GM23248 (cell line): ENCODE data around the gene ZKSCAN5. TPM values are rescaled to one million over a fixed set of nuclear protein-coding genes. Genes with fewer than 3 reads are reported as not detected.
"Not testable (repeated sequence)": the region's sequence is repeated elsewhere in the genome, so short reads cannot be mapped to it uniquely, and the experiment has no call there.

Experiments used
- DNase-seq: peaks from one replicate; pipeline ENCODE4 v3.0.0-alpha.2; 2015
- H2AFZ ChIP-seq: fragments of 200-600 bp; sonication (generic); 2 replicates; pipeline ENCODE4 v1.6.1; 2016; ENCODE audit warnings: antibody characterized with exemption
- H3F3A ChIP-seq: fragments of 200-600 bp; sonication (generic); 2 replicates; pipeline ENCODE4 v1.6.1; 2016; ENCODE audit warnings: mild to moderate bottlenecking, antibody characterized with exemption, mixed run types; ENCODE audit not compliant: insufficient read depth
- H3K27ac ChIP-seq: fragments of 200-600 bp; sonication (generic); 2 replicates; pipeline ENCODE4 v1.5.1; 2016; ENCODE audit warnings: mild to moderate bottlenecking
- H3K27me3 ChIP-seq: fragments of 200-600 bp; sonication (generic); replicated peaks from 2 replicates; pipeline ENCODE4 v1.6.1; 2016; ENCODE audit warnings: mild to moderate bottlenecking; ENCODE audit not compliant: insufficient read depth
- H3K36me3 ChIP-seq: fragments of 200-600 bp; sonication (generic); 2 replicates; pipeline ENCODE4 v1.6.1; 2016; ENCODE audit warnings: low read depth, mild to moderate bottlenecking
- H3K4me1 ChIP-seq: fragments of 200-600 bp; sonication (generic); 2 replicates; pipeline ENCODE4 v1.6.1; 2016; ENCODE audit warnings: mild to moderate bottlenecking; ENCODE audit not compliant: insufficient read depth
- H3K4me2 ChIP-seq: fragments of 200-600 bp; sonication (generic); one replicate; pipeline ENCODE4 v1.6.1; 2016; ENCODE audit warnings: mild to moderate bottlenecking; ENCODE audit not compliant: unreplicated experiment
- H3K4me3 ChIP-seq: fragments of 200-600 bp; sonication (generic); 2 replicates; pipeline ENCODE4 v1.5.1; 2016; ENCODE audit warnings: mild to moderate bottlenecking
- H3K79me2 ChIP-seq: fragments of 200-600 bp; sonication (generic); 2 replicates; pipeline ENCODE4 v1.6.1; 2016; ENCODE audit warnings: mild to moderate bottlenecking; ENCODE audit not compliant: insufficient read depth
- H3K9ac ChIP-seq: fragments of 200-600 bp; sonication (generic); 2 replicates; pipeline ENCODE4 v1.6.1; 2016; ENCODE audit warnings: mild to moderate bottlenecking
- H3K9me2 ChIP-seq: fragments of 200-600 bp; sonication (generic); 2 replicates; pipeline ENCODE4 v1.6.1; 2016; ENCODE audit warnings: mixed run types, mild to moderate bottlenecking, moderate library complexity; ENCODE audit not compliant: insufficient read depth
- H3K9me3 ChIP-seq: fragments of 200-600 bp; sonication (generic); one replicate; pipeline ENCODE4 v1.6.1; 2017; ENCODE audit warnings: low read depth
- H4K20me1 ChIP-seq: fragments of 200-600 bp; sonication (generic); 2 replicates; pipeline ENCODE4 v1.6.0; 2016; ENCODE audit not compliant: insufficient read depth
- EZH2 ChIP-seq: fragments of 200-600 bp; sonication (generic); IDR thresholded peaks from 2 replicates; pipeline ENCODE4 v1.6.1; 2018; ENCODE audit warnings: antibody characterized with exemption, mild to moderate bottlenecking; ENCODE audit not compliant: insufficient read depth, poor library complexity, severe bottlenecking
- EZH2phosphoT487 ChIP-seq: fragments of 200-600 bp; sonication (generic); IDR thresholded peaks from 2 replicates; pipeline ENCODE4 v1.6.1; 2018; ENCODE audit warnings: antibody characterized with exemption, moderate library complexity, mild to moderate bottlenecking, low read depth; ENCODE audit not compliant: insufficient read depth
- WGBS, 2 experiments: methylation state at CpG; one replicate each; pipeline ENCODE4 v1.1.6; 2015 to 2017; ENCODE audit warnings: low lambda C conversion rate in 2 of 2, low coverage in 1 of 2; ENCODE audit errors: missing lambda C conversion rate in 2 of 2; 5-methylcytosine and 5-hydroxymethylcytosine counted together
- in situ Hi-C: fragments of 300-500 bp; cut with MboI; formaldehyde crosslinking; loops from 2 replicates; pipeline ENCODE4 v1.15.0; 2020
- polyA plus RNA-seq: library from polyadenylated mRNA; unstranded; fragments of >200 nt; fragmentation: Nextera tagmentation; extraction: Ambion mirVana; gene quantifications from 2 replicates; pipeline ENCODE4 v1.2.1, GENCODE V29; 2016
- total RNA-seq: library from RNA; depleted of rRNA; stranded (reverse); fragments of >200 nt; shearing (Covaris generic); gene quantifications from 2 replicates; pipeline ENCODE4 v1.2.3, GENCODE V29; 2014

ZKSCAN5 gene
- total and polyA plus RNA-seq, 2 experiments from 2014 or later, result 6.4 to 12.0 TPM

- DNase-seq, result peak; percentile 90
- Histone ChIP-seq H3K27ac (peak overlapping the region; percentile 96), H3K4me2 (peak overlapping the region; percentile 83), H3K9me2 (no peaks in the 10 kb centered on the region), H3K27me3 (no peaks in the 10 kb centered on the region), H3K36me3 (peaks cover 51% of the 10 kb centered on the region), H4K20me1 (no peaks in the 10 kb centered on the region), H3K79me2 (peaks cover 82% of the 10 kb centered on the region), H3K9me3 (no peaks in the 10 kb centered on the region), H3K9ac (peak overlapping the region; percentile 70), H3F3A (peaks cover 65% of the 10 kb centered on the region), H2AFZ (no peak overlapping the region), H3K4me1 (peaks cover 50% of the 10 kb centered on the region), H3K4me3 (peak overlapping the region; percentile 54)
- TF ChIP-seq EZH2phosphoT487 (no peak), EZH2 (no peak)
- 39 to 40% methylated on average over 10 of the region's 10 CpGs for WGBS, 2 experiments
- in situ Hi-C loops, result no loop called here
Observed at GRCh38 chr7:99563650-99564049, 59.2 kb downstream of the ZKSCAN5 start.

DNA sequence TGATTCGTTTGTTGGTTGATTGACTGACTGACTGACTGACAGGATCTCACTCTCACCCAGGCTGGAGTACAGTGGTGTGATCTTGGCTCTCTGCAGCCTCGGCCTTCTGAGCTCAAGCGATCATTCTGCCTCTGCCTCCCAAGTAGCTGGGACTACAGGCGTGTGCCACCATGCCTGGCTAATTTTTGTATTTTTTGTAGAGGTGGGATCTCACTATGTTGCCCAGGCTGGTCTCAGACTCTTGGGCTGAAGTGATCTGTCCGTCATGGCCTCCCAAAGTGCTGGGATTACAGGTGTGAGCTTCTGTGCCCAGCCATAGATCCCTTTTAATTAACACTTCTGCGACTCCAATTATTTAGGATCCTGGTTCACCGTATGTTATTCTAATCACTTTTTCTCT, 64.3 kb downstream of the ZKSCAN5 start:
- H3K4me1 ChIP-seq, result peaks cover 12% of the 10 kb centered on the region
- 88 to 90% methylated on average over 7 of the region's 7 CpGs for WGBS, 2 experiments

DNA sequence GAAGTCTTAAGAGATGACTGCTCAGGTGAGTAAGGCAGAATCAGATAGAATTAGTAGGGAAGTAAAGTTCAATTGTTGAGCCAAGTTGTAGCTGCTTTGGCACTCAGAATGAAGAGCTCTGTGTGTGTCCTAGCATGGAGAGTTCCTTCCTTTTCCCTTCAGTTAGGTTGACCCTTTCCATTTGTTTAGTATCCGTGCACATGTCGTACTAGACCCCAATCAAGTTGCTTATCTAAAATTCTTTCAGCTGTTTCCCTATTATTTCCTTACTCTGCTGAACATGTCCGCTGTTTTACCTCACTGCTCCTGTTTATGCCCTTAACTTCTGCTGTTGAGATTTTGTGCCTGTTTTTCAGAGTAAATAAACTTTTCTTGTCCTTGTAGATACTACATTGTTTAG, 67.3 kb downstream of the ZKSCAN5 start:
- TF ChIP-seq EZH2 (no peak), EZH2phosphoT487 (no peak)
- in situ Hi-C loops, result no loop called here
- Histone ChIP-seq H3K79me2 (peaks cover 48% of the 10 kb centered on the region), H2AFZ (no peak overlapping the region), H3K4me2 (no peak overlapping the region), H3F3A (peaks cover 48% of the 10 kb centered on the region), H3K9me3 (no peaks in the 10 kb centered on the region), H3K4me1 (no peaks in the 10 kb centered on the region), H3K36me3 (peaks cover 64% of the 10 kb centered on the region), H4K20me1 (no peaks in the 10 kb centered on the region; the same call in none of the 2 replicates), H3K27ac (no peak overlapping the region), H3K4me3 (no peak overlapping the region), H3K9me2 (no peaks in the 10 kb centered on the region), H3K27me3 (no peaks in the 10 kb centered on the region), H3K9ac (no peak overlapping the region)
- 94 to 96% methylated on average over 3 of the region's 3 CpGs for WGBS, 2 experiments
- DNase-seq, result no peak

More for the DNA sequence above, 64.3 kb downstream of the ZKSCAN5 start:
- Histone ChIP-seq H3F3A (peaks cover 41% of the 10 kb centered on the region), H3K36me3 (peaks cover 75% of the 10 kb centered on the region), H3K79me2 (peaks cover 74% of the 10 kb centered on the region)
- H3K4me3 ChIP-seq, H3K9ac ChIP-seq, H3K27me3 ChIP-seq, DNase-seq, H3K4me2 ChIP-seq, H3K9me2 ChIP-seq, in situ Hi-C loops, H3K9me3 ChIP-seq, H3K27ac ChIP-seq, H4K20me1 ChIP-seq, H2AFZ ChIP-seq: not testable (repeated sequence)

GRCh38 chr7:99573257-99573656, 68.8 kb downstream of the ZKSCAN5 start:
- DNase-seq, result no peak
- Histone ChIP-seq H3K36me3 (peaks cover 64% of the 10 kb centered on the region), H3K9ac (no peak overlapping the region), H3K4me3 (no peak overlapping the region), H3K79me2 (peaks cover 33% of the 10 kb centered on the region), H2AFZ (no peak overlapping the region), H3K4me2 (no peak overlapping the region), H3K9me2 (no peaks in the 10 kb centered on the region), H3F3A (peaks cover 60% of the 10 kb centered on the region), H3K4me1 (no peaks in the 10 kb centered on the region), H3K27ac (no peak overlapping the region), H3K9me3 (no peaks in the 10 kb centered on the region), H4K20me1 (no peaks in the 10 kb centered on the region; the same call in none of the 2 replicates), H3K27me3 (no peaks in the 10 kb centered on the region)
- in situ Hi-C loops, result no loop called here
- 93 to 100% methylated on average over 1 of the region's 1 CpG for WGBS, 2 experiments
- TF ChIP-seq EZH2phosphoT487 (no peak), EZH2 (no peak)

DNA sequence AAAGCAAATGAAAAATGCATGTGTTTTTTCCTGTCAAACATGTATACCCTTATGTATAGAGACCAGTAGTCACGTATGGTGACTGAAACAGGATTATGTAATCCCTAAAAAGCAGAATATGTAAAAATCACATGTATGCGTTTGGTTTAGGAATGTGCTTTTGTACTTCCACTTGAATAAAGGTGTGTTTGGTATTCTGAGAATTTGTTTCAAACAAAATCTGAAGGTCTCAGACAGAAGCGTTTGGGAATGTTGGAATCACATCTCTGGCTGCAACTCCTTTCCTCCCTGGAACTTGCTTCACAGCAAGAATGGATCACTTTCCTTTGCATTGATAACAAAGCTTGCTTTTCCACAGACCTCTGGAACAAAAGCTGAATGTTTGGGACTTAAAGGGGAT, 71.8 kb downstream of the ZKSCAN5 start:
- no peaks in the 10 kb centered on the region for H3K4me1 ChIP-seq
- H3K27me3 ChIP-seq, result no peaks in the 10 kb centered on the region
- H3K9me2 ChIP-seq, result no peaks in the 10 kb centered on the region
- H3K9me3 ChIP-seq, result no peaks in the 10 kb centered on the region
- H3F3A ChIP-seq, result peaks cover 73% of the 10 kb centered on the region
- no peak for DNase-seq
- no peaks in the 10 kb centered on the region; the same call in 1 of the 2 replicates for H4K20me1 ChIP-seq
- H2AFZ ChIP-seq, result no peak overlapping the region
- H3K27ac ChIP-seq, result no peak overlapping the region
- H3K4me2 ChIP-seq, result no peak overlapping the region
- no peak overlapping the region for H3K9ac ChIP-seq
- H3K36me3 ChIP-seq, result peaks cover 35% of the 10 kb centered on the region
- no peak for TF ChIP-seq EZH2
- TF ChIP-seq EZH2phosphoT487, result no peak
- WGBS, 2 experiments, result 76% methylated on average over 3 of the region's 3 CpGs
- in situ Hi-C loops, result no loop called here
- no peak overlapping the region for H3K4me3 ChIP-seq
- H3K79me2 ChIP-seq, result 0 out of 2 replicates have a peak, but pooled peaks cover 5% of the 10 kb centered on the region
